Osteocyte (in vitro differentiated cells): Measurements from ENCODE around the gene TMCO4. TPM values are rescaled to one million over a fixed set of nuclear protein-coding genes. Genes with fewer than 3 reads are reported as not detected.

Experiments used
- DNase-seq: peaks from one replicate; pipeline ENCODE4 v3.0.0; 2021; ENCODE audit warnings: mixed read lengths; ENCODE audit not compliant: unreplicated experiment; ENCODE audit errors: extremely low spot score
- H3K27ac Mint-ChIP-seq: one replicate; pipeline ENCODE4 v1.8.0; 2021; ENCODE audit warnings: mild to moderate bottlenecking, mixed read lengths; ENCODE audit not compliant: unreplicated experiment
- H3K27me3 Mint-ChIP-seq: one replicate; pipeline ENCODE4 v1.8.0; 2021; ENCODE audit warnings: mixed read lengths; ENCODE audit not compliant: unreplicated experiment
- H3K36me3 Mint-ChIP-seq: one replicate; pipeline ENCODE4 v1.8.0; 2021; ENCODE audit warnings: mixed read lengths; ENCODE audit not compliant: unreplicated experiment
- H3K4me1 Mint-ChIP-seq: one replicate; pipeline ENCODE4 v1.8.0; 2021; ENCODE audit warnings: mixed read lengths; ENCODE audit not compliant: unreplicated experiment
- H3K4me3 Mint-ChIP-seq: one replicate; pipeline ENCODE4 v1.8.0; 2021; ENCODE audit warnings: mild to moderate bottlenecking, moderate library complexity, mixed read lengths; ENCODE audit not compliant: unreplicated experiment
- H3K9me3 Mint-ChIP-seq: one replicate; pipeline ENCODE4 v1.8.0; 2021; ENCODE audit warnings: mixed read lengths; ENCODE audit not compliant: unreplicated experiment
- CTCF ChIP-seq: fragments of 200-600 bp; sonication (generic); IDR thresholded peaks from 2 replicates; pipeline ENCODE4 v1.5.0; 2021; ENCODE audit warnings: antibody characterized with exemption, mild to moderate bottlenecking, moderate library complexity
- total RNA-seq: library from RNA; stranded (reverse); gene quantifications from 2 replicates; pipeline ENCODE4 v1.2.1, GENCODE V29; 2021

The TMCO4 gene
- total RNA-seq, 1 donor from 2014 or later, result 12.1 TPM

DNA sequence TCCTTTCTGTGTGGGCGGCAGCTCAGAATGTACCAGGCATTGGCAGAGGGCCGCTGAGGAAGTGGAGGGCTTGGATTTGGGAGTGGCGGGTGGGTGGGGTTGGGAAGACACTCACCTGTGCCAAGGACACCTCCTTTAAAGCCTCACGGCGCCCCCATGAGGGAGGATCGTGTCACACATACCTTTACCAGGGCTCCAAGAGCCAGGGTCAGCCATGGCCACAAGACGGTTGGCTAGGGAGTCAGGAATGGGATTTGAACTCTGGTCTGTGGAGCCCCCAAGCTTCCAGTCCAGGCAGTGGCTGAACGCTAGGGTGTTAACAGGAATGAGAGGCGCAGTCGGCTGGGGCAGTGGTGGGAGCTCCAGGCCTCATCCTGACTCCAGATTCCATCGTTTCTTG, 151.0 kb downstream of the TMCO4 start:
- peak; percentile 43 for TF ChIP-seq CTCF
- H3K9me3 Mint-ChIP-seq, result no peaks in the 10 kb centered on the region
- H3K36me3 Mint-ChIP-seq, result peaks cover 6% of the 10 kb centered on the region
- H3K27ac Mint-ChIP-seq, result no peak overlapping the region
- no peak for DNase-seq
- peaks cover 50% of the 10 kb centered on the region for H3K4me1 Mint-ChIP-seq
- H3K27me3 Mint-ChIP-seq, result no peaks in the 10 kb centered on the region
- H3K4me3 Mint-ChIP-seq, result no peak overlapping the region

GRCh38 chr1:19648239-19648638, 151.5 kb downstream of the TMCO4 start:
- H3K9me3 Mint-ChIP-seq, result no peaks in the 10 kb centered on the region
- no peak overlapping the region for H3K27ac Mint-ChIP-seq
- peaks cover 50% of the 10 kb centered on the region for H3K4me1 Mint-ChIP-seq
- H3K36me3 Mint-ChIP-seq, result peaks cover 6% of the 10 kb centered on the region
- no peak for TF ChIP-seq CTCF
- no peak for DNase-seq
- H3K27me3 Mint-ChIP-seq, result no peaks in the 10 kb centered on the region
- peak overlapping the region; percentile 99 for H3K4me3 Mint-ChIP-seq

DNA sequence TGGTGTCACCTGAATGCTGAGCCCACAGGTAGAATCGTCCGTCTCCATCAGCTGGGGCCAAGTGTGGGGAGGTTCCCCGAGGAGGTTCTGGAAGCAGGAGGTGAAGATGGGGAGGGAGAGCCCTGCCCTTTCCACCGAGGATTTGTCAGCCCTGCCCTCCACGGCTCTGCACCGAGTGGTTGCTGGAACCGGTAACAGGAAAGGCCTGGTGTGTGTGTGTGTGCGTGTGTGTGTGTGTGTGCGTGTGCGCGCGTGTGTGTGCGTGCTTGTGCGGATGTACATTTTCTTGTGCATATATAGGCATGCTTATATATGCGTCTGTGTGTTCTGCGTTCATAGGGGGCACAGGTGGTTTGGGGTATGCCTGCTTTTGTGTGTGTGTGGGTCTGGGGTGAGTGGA, 152.1 kb downstream of the TMCO4 start:
- no peak for TF ChIP-seq CTCF
- Mint-ChIP-seq H3K9me3 (no peaks in the 10 kb centered on the region), H3K27me3 (no peaks in the 10 kb centered on the region), H3K36me3 (peaks cover 6% of the 10 kb centered on the region), H3K27ac (no peak overlapping the region), H3K4me3 (peak overlapping the region; percentile 99), H3K4me1 (peaks cover 56% of the 10 kb centered on the region)
- DNase-seq, result no peak

GRCh38 chr1:19646377-19647319, 153.1 kb downstream of the TMCO4 start:
- H3K27me3 Mint-ChIP-seq, result no peaks in the 10 kb centered on the region
- peaks cover 55% of the 10 kb centered on the region for H3K4me1 Mint-ChIP-seq
- H3K9me3 Mint-ChIP-seq, result no peaks in the 10 kb centered on the region
- H3K4me3 Mint-ChIP-seq, result peak overlapping the region; percentile 99
- peak overlapping the region; percentile 31 for H3K27ac Mint-ChIP-seq
- H3K36me3 Mint-ChIP-seq, result peaks cover 5% of the 10 kb centered on the region
- no peak for DNase-seq
- no peak for TF ChIP-seq CTCF

GRCh38 chr1:19645411-19646251, 154.1 kb downstream of the TMCO4 start:
- DNase-seq, result no peak
- H3K4me1 Mint-ChIP-seq, result peaks cover 63% of the 10 kb centered on the region
- H3K9me3 Mint-ChIP-seq, result no peaks in the 10 kb centered on the region
- peak overlapping the region; percentile 99 for H3K4me3 Mint-ChIP-seq
- no peak for TF ChIP-seq CTCF
- H3K27ac Mint-ChIP-seq, result peak overlapping the region; percentile 94
- peaks cover 3% of the 10 kb centered on the region for H3K36me3 Mint-ChIP-seq
- H3K27me3 Mint-ChIP-seq, result no peaks in the 10 kb centered on the region
